NCI-H524 (cell line): ENCODE data around the gene ABAT.

Source experiments
- DNase-seq, 2 experiments: peaks; one replicate each; lab custom pipeline; 2025; lab: John Stamatoyannopoulos, UW

The ABAT gene

DNA sequence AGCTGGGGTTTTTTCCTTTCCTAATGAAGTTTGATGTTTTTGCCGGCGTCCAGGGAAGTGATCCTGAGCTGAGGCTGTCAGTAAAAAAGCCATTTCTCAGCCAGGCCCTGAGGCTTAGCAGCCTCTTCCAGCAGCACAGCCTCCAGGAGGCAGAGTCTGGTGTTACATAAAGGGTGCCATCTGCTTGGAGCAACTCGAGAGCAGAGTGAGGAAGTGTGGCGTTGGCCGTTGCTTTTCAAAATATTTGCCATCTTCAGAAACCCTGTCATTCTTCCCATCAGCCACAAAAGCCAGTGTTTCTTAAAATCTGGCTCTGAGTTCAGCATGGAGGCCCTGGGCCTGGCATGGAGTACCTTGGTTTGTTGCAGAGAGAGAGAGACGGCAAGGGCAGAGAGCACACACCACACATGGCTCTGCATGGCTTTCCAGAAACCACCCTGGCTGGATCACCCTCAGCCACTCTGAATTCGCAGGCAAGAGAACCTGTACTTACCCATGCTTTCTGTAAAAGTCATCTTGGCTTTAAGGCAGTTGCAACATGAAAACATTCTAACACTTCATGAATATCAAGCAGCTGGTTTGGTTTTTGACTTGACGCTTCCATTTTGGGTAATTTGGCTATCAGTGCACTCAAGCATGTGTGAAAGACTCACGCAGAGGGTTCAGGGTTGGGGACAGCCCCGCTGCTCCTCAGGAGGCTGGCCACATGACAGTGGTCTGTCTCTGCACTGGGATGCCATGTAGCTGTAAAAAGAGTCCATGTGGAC lies 144.3 kb downstream of the ABAT start:
- DNase-seq = peak in 1 of 2 experiments; percentile 25

DNA sequence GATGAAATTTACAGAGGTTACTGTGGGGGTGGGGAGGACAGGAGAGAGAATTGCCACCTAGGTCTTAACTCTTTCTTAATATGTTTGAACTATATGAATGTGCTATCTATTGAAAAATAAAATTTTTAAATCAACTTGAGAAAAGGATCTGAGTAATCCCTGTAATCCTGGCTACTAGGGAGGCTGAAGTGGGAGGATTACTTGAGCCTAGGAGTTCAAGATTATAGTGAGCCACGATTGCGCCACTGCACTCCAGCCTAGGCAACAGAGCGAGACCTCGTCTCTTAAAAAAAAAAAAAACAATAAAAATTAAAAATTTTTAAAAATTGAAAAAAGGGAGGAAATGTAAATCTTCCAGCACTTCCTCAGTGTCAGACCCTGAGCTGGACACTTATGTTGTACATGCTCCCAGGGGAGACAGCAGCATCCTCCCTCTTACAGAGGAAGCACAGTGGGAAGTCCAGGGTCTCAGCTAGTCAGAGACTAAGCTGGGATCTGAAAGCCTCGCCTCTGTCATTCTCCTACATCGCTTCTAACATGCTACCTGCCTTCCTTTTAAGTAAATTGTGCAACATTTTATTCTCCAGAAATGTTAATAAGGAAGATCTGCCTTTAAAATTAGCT lies 145.1 kb downstream of the ABAT start:
- DNase-seq = no peak

DNA sequence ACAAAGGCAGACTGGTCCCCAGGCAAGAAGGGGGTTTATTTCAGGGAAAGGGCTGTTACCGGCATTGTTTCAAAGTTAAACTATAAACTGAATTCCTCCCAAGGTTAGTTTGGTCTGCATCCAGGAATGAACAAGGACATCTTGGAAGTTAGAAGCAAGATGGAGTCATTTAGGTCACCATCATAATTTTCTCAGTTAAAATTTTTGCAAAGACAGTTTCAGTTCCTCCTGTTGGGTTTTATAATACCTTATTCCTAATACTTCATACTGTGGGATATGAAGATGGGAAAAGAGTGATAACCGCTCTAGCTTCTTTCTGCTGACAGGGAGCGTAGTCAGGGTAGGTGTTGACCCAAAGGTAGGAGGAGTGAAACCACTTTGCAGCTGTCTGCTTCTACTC lies 148.0 kb downstream of the ABAT start:
- no peak for DNase-seq

DNA sequence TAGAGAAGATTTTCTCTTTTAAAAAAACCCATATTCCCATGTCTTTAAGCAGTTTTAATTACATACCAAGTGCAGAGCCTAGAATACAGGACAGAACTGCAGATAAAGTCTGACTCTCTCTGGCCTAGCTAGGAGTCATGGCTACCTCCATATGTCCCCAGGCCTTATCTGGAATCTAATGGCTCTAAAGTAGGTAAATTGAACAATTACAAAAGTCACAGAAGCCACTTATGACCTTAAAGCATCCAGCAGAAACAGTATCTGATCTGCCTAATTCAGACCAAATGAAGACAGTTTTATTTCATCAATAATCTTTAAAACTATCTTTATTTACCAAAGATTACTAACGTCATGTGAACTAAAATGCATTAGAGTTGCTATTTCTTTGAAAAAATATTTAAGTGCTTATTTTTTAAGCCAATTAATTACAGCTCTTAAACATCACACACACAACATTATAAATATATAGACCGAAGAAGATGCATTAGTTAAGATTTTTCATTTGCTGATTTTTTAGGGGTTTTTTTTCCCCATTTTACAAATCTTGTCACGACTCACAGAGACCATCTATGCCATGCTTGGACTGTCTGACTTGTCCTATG lies 152.0 kb downstream of the ABAT start:
- no peak for DNase-seq

DNA sequence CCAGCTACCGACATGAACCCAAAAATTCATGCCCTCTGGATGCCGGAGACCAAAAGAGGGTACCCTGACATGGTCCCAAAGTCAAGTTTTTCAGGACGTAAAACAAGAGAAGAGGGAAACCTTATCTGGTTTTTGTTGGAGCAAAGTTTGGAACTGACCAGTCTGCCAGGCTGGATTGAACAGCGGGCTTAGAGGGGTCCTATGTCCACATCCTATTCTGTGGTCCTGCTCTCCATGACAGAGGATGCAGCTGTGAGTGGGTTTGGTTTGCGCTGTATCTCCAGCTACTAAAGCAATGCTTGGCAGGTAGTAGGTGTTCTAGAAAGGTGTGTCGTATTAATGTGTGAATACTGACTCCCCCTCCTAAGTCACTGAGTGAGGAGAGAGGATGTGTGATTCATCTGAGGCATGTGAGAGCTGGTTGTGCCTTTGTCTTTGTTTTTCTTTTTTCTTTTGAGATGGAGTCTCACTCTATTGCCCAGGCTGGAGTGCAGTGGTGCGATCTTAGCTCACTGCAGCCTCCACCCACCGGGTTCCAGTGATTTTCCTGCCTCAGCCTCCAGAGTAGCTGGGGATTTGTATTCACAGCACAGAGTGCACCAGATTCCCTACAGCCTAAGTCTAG lies 154.2 kb downstream of the ABAT start:
- no peak for DNase-seq

DNA sequence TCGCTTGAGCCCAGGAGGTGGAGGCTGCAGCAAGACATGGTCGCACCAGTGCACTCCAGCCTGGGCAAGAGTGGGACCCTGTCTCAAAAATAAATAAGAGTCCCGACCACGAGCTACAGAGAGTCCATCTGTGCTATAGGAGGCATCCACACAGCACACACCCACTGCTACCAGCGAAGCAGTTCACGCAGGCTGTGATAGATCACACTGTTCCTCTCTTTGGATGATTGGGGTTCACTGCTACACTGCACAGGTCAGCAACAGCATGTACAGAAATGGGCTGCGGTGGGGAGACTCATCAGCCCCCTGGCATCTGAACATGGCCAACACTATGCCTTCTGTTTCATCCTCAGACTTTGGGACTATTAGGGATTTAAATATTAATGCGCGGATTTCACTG lies 157.0 kb downstream of the ABAT start:
- no peak for DNase-seq

DNA sequence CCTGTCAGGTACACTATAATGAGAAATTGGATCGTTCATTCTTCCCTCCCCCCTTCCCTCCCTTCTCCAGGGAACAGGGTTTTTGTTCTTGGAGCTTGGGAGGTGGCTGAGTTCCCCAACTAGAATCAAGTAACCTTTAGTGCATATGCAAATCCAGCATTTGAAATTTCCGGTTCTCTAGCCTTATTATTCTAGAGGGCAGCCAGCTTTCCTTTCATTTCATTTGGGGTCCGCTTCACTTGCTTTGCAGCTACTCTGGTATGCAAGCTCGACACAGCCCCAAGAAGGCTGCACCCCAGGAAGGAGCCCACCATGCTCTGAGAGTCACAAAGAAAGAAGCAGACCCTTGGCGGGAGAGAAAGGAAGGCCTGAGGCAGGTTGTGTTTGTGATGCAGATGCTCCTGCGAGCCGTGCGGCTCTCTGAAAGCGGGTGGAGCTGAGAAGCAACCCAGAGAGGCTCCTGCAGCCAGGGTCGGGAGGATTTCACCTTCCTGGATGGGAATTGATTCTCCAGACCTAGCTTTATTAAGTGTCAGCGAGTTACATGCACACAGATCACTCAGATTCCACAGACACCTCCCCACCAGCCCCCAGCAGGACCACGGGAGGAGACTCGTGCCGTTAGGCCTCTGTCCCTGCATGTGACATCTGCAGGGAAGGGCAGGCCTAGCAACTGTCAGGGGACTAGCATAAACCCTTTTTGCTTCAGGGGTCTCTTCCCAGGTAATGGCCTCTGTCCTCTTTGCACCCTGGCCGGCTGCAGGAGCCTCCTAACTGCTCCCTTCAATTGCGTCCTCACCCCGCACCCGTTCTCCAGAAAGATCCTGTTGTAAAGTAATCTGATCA lies 157.7 kb downstream of the ABAT start:
- DNase-seq = no peak

DNA sequence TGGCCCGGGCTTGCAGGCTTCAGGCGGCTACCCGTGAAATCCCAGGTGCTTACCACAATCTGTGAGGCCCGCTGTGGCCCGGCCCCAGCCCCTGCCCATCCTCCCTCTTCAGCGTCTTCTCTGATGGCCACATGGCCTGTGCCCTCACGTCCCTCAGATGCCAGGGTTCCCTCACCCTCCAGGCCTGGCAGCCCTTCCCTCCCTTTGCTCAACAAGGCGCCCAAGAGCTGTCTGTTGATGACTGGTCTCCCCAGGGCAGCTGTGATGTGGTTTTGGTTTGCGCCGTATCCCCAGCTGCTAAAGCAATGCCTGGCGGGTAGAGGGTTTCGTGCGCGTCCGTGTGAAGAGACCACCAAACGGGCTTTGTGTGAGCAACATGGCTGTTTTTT lies 158.3 kb downstream of the ABAT start:
- DNase-seq = peak in 1 of 2 experiments; percentile 26
